Mononuclear cell (primary cell): ENCODE results near the gene POFUT1. TPM values are rescaled to one million over a fixed set of nuclear protein-coding genes. Genes with fewer than 3 reads are reported as not detected.
A peak's percentile ranks its signal among the peaks of the same experiment; 100 is the strongest.
"Not testable (repeated sequence)": the region's sequence is repeated elsewhere in the genome, so short reads cannot be mapped to it uniquely, and the experiment has no call there.

Source experiments
- H3K27me3 ChIP-seq: 2 replicates; pipeline ENCODE4 v1.6.0; 2011; ENCODE audit warnings: low read length, control low read depth; ENCODE audit not compliant: insufficient read depth
- H3K4me1 ChIP-seq: 2 replicates; pipeline ENCODE4 v1.5.1; 2011; ENCODE audit warnings: mild to moderate bottlenecking, low read length, control low read depth; ENCODE audit not compliant: insufficient read depth
- H3K4me3 ChIP-seq: 2 replicates; pipeline ENCODE4 v1.5.1; 2011; ENCODE audit warnings: mild to moderate bottlenecking, low read length, moderate library complexity
- H3K9me3 ChIP-seq: 2 replicates; pipeline ENCODE4 v1.5.1; 2011; ENCODE audit warnings: low read depth, mild to moderate bottlenecking, control low read depth, low read length
- total RNA-seq: library from RNA; depleted of rRNA; stranded (reverse); fragments of >200 nt; gene quantifications from one replicate; pipeline ENCODE4 v1.2.3, GENCODE V29; 2012

Gene POFUT1
- total RNA-seq, 1 donor: 7.2 TPM

GRCh38 chr20:32196613-32197012 lies 11.1 kb upstream of the POFUT1 start:
- H3K4me3 ChIP-seq, H3K27me3 ChIP-seq, H3K9me3 ChIP-seq: not testable (repeated sequence)
- peaks cover 17% of the 10 kb centered on the region for H3K4me1 ChIP-seq

- H3K9me3 ChIP-seq: not testable (repeated sequence)
Observed at GRCh38 chr20:32197136-32197535, 10.5 kb upstream of the POFUT1 start.

DNA sequence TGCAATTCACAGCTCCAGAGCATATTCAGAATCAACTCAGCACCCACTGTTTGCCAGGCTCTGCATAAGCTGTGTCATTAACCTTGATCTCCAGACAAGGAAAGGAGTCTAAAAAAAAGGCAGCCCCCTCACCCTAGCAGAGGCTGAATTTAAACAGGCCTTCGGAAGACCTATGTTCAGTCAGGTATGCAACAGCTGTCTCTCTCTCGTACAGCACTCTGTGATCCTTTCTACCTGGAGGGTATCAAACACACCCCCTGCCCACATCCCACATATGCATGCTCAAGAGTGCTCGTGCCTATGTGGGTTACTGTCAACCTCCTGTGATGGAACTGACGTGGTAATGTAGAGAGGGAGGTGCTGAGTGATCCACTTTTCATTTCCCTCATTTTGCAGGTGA lies 8.7 kb upstream of the POFUT1 start:
- Histone ChIP-seq H3K9me3 (no peaks in the 10 kb centered on the region), H3K27me3 (no peaks in the 10 kb centered on the region), H3K4me3 (no peak overlapping the region), H3K4me1 (peaks cover 40% of the 10 kb centered on the region)

More at GRCh38 chr20:32197136-32197535, 10.5 kb upstream of the POFUT1 start:
- H3K27me3 ChIP-seq, H3K4me3 ChIP-seq: not testable (repeated sequence)
- H3K4me1 ChIP-seq: peaks cover 23% of the 10 kb centered on the region

DNA sequence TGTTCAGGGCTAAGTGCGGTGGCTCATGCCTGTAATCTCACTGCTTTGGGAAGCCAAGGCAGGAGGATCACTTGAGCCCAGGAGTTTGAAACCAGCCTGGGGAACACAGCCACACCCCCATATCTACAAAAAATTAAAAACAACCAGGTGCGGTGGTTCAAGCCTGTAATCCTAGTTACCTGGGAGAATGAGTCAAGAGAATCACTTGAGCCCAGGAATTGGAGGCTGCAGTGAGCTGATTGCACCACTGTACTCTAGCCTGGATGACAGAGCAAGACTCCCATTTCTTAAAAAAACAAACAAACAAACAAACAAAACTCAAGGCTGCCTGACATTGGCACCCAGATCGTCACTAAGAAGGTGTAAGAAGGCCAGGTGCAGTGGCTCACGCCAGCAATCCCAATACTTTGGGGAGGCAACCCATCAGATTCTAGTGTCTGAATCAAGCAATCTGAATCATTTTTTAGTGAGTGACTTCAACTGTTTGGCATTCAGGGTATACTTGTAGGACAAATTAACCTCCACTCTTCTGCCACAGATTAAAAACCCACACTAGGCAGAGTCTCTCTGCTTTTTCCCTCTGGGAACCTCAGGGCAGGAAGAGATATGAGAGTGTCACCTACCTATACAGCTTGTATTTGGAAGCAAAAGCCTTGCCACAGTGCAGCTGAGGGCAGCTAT lies 6.2 kb upstream of the POFUT1 start:
- no peak overlapping the region for H3K4me3 ChIP-seq

DNA sequence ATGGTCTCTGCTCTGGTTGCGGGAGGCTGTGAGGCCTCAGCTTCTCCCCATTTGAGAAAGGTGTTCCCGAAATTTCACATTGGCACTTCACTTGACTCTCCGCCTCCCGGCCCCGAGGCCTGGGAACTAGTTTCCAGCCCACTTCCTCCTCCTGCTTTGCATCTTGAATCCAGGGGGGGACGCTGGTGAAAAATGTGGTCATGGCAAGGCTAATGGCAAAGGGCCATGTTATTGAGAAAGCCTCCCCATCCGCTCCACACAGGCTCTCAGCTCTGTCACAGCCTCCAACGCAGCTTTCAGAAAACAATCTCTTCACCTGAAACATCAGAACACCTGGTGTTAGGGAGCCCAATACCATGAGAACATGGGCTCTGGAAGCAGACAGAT lies 5.7 kb upstream of the POFUT1 start:
- no peak overlapping the region for H3K4me3 ChIP-seq
- no peaks in the 10 kb centered on the region for H3K9me3 ChIP-seq
- no peaks in the 10 kb centered on the region for H3K27me3 ChIP-seq
- peaks cover 69% of the 10 kb centered on the region for H3K4me1 ChIP-seq

More for the DNA sequence above, 6.2 kb upstream of the POFUT1 start:
- no peaks in the 10 kb centered on the region for H3K9me3 ChIP-seq
- peaks cover 64% of the 10 kb centered on the region for H3K4me1 ChIP-seq
- H3K27me3 ChIP-seq: no peaks in the 10 kb centered on the region

DNA sequence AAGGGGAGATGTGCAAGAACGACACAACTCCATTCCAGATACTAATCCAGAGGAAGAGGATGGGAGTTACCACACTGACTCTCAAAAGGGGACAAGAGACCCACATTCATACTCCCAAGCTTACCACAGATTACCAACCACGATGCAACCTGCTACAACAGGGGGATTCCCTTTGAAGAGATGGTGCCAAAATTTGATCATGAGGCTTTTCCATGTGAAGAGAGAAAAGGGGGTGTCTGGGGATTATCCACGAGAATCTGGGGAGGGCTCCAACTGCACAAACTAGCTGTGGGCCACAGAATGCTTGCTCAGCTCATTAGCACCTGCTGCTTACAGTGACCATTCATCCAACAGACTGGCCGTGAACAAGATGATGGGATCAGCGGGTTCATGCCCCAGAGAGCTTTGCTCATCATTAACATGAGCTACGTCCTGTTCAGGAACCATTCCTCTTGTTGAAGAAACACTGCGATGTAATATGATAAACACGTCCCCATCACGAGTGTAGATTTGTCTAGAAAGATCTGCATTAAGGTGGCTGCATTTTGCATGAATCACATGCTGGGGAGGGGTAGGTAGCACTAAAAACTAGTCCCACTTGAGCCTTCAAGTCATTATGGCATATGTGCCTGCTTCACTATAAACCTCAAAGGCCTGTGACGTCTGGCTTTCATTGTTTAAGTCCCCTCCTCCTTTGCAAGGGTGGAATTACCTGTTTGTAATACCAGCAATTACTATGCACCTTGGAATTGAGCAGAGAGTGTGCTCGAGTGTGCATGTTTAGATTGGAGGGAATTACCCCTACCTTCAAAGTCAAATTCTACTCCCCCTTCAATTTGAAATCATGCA lies 4.1 kb upstream of the POFUT1 start:
- Histone ChIP-seq H3K4me3 (no peak overlapping the region), H3K27me3 (no peaks in the 10 kb centered on the region), H3K9me3 (no peaks in the 10 kb centered on the region), H3K4me1 (peaks cover 78% of the 10 kb centered on the region)

DNA sequence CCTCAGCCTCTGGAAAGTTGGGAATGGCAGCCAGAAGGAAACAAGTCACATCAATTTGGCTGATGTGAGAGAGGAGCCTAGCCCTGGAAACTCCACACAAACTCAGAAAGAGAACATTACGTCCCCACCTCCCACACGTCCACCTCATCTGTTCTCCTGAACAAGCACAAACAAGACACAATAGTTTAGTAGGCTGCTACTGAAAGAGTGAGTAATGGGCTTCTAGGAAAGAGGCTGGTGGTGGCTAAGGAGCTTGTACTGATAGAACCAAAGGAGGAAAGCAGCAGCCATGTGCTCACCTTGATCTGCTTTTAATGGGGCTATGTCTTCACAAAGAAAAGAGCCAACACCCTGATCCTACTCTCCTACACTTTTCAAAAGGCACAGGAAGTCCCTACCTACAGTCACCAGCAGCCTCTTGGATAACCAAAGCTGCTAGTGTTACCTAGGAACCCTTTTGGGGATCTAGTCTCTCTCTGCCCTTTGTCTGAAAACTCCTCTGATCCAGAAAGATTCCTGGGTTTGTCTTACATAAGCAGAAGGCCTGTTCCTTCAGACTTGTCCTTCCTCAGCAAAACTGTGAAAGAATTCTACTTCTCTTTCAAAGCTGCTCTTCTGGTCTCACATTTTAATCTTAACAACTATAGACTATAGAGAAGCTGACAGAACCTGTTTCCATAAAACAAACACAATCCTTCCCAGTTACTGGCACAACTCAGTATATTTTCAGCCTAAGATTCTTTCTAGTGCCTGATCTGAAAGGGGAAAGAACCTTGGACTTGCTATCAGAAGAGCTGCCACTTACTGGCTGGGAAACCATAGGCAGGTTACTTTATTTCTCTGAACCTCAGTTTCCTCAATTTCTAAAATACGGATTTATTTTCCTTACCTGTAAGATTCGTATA lies 3.2 kb upstream of the POFUT1 start:
- Histone ChIP-seq H3K27me3 (no peaks in the 10 kb centered on the region), H3K9me3 (no peaks in the 10 kb centered on the region), H3K4me3 (peak overlapping the region; percentile 18), H3K4me1 (peaks cover 81% of the 10 kb centered on the region)

DNA sequence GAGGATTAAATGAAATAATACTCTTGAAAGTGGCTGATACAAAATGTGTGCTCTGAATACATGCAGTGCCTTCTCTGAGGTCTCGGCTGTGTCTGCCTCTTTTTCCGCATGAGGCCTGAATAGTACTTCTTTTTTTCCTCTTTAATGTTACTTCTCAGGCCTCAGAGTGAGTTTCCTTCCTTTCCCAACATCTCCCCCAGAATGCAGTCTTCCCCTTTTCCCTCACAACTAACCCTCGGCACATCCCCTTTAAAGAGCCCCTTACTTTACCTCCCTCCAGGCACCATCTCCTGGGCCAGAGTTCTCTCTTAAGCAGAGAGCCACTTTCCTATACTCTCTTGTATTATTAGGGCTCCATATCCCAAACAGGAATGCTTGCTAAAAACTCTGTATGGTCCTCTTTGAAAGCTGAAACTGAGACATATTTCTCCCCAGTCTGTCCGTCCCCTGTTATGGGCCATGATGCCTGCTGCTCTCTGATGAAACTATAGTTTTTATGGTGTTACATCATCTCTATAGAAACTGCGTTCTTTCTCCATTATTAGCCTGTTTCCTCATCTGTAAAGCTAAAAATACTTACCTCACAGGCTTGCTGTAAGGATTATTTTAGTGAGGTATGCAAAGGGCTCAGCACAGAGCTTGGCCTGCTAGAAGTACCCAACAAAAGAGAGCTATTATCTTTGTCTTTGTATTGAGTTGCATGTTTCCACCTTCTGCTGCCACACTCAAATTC lies 2.4 kb upstream of the POFUT1 start:
- peak overlapping the region; percentile 81 for H3K4me3 ChIP-seq
- H3K9me3 ChIP-seq: no peaks in the 10 kb centered on the region
- peaks cover 86% of the 10 kb centered on the region for H3K4me1 ChIP-seq
- no peaks in the 10 kb centered on the region for H3K27me3 ChIP-seq

DNA sequence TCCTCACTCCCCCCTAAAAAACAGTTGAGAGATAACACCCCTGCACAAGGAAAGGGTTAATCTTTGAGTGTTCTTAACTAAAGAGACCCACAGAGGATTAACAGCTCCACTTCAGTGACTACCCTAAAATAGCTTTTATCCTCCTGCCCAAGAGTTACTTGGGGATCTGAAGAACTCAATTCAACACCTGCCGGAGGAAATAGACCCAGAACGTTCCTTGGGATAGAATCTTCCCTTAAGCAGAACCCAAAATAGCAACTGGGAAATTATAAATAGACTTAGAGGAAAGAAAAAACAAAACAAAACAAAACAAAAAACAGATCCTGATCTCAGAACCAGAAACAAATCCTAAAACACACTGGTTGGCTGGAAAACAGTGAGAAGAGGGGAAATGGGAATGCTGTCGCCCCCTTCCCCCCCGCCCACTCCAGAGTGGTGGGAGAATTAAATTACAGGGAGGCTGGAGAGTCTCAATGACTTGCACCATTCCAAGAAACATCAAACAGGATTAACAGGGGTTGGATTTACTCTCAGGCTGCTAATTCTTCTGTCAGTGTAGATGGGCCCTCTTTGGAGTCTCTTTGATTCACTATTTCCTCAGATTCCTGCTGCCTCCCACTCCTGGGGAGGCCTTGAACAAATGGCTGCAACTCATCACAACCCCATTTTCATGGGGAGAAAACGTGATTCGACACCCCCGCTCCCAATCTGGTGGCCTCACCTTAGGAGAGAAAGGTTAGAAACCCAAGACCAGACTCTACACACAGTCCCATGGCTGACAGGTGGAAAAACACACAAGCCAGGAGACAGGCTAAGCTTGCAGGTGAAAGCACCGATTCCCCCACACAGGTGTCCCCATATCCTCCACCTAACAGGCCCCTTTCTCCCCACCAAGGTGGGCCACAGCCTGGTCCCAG lies 1.6 kb upstream of the POFUT1 start:
- no peaks in the 10 kb centered on the region for H3K27me3 ChIP-seq
- peaks cover 82% of the 10 kb centered on the region for H3K4me1 ChIP-seq
- H3K4me3 ChIP-seq: peak overlapping the region; percentile 81
- no peaks in the 10 kb centered on the region for H3K9me3 ChIP-seq

DNA sequence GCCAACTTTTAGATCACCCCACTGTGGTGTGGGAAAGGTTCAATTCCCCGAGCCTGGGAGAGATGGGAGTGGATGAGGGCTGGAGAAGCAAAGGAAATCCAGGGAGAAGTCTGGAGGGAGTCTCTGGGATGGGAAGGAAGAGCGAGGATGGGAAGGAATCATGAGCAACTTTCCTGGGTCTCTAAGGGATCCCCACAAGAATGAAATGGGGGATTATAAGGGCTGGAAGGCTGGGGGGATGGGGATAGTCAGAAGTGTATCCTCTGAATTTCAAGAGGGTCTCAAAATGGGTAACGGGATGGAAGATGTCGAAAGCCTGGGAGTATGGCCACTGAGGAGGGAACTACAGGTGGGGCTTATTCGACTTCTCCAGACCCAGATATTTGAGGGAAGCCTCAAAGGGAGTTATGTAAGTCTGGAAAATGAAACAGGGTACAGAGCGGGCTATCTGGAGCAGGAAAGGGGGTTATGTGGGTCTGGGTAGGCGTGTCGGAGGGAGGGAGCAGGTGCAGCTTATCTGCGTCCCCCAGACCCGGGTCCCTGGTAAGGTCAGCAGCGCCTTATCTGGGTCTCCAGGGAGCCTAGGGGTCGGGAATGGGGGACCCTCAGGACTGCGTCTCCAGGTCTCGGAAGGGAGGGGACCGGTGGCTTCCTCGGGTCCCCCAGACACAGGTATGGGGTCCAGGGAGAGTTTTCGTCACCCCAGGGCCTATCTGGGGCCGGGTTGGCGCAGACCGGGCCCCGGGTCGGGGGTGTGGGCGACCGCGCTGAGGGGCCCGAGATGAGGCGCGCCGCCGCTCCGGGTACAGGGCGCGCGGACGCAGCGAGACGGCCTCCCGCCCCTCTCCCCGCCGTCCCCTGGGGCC lies 687 bp upstream of the POFUT1 start:
- no peaks in the 10 kb centered on the region for H3K9me3 ChIP-seq
- peaks cover 73% of the 10 kb centered on the region for H3K4me1 ChIP-seq
- H3K4me3 ChIP-seq: peak overlapping the region; percentile 81
- H3K27me3 ChIP-seq: no peaks in the 10 kb centered on the region

GRCh38 chr20:32208499-32209154 lies 947 bp downstream of the POFUT1 start:
- no peaks in the 10 kb centered on the region for H3K27me3 ChIP-seq
- peaks cover 59% of the 10 kb centered on the region for H3K4me1 ChIP-seq
- no peaks in the 10 kb centered on the region for H3K9me3 ChIP-seq
- H3K4me3 ChIP-seq: peak overlapping the region; percentile 81

DNA sequence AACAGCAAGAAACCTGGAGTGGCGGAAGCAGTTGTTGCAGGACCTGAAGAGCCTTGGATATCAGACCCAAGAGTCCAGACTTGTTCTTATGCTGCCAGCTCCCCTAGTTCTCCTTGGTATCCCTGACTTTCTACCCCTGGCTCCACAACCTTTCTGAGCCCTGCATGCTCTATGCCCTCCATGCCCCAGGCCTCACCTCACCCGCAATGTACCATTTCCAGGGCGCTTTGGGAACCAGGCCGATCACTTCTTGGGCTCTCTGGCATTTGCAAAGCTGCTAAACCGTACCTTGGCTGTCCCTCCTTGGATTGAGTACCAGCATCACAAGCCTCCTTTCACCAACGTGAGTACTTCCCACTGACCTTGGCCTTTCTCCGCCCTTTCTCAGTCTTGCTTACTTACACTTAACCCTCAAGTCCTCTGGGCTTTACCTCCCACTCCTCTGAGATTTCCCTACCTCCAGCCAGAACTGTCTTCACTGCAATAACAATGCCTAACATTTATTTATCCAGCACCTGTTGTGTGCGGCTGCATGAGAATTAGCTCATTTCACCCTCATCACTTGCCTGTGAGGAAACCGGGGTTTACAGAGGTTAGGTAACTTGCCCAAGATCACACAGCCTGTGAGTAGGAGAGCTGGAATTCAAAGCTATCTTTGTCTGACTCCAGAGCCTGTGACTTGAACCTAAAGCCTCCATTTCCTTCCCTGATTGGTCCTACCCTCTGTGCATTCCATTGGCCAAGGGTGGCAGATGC lies 2.3 kb downstream of the POFUT1 start:
- Histone ChIP-seq H3K9me3 (no peaks in the 10 kb centered on the region), H3K4me3 (no peak overlapping the region), H3K27me3 (no peaks in the 10 kb centered on the region), H3K4me1 (peaks cover 45% of the 10 kb centered on the region)
